Measurements from ENCODE around the gene ZNF175. TPM values are rescaled to one million over a fixed set of nuclear protein-coding genes. Genes with fewer than 3 reads are reported as not detected.

The ZNF175 gene
- total RNA-seq, 1 experiment from 2014 or later: 9.3 TPM

DNA sequence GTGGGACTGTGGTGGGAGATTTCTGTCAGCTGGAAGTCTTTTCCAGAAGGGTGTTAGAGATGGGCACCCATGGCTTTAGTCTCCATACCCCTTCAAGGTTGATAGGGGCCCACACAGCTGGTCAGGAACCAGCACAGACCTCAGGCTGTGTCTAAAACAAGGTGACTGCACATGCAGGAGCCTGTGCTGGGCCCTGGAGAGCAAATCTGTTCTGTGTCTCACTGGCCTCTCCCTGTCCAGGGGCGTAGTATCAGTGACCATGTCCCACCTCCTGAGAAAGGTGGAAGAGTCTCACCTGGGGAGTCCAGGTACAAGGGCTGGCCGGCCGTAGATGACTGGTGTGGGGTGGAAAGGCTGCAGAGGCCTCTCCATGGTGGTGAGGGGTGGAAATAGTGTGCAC lies 19.4 kb downstream of the ZNF175 start:
- no peaks in the 10 kb centered on the region for H3K27me3 ChIP-seq (ENCODE audit: insufficient read depth, low read length)

More for the DNA sequence above, 19.4 kb downstream of the ZNF175 start:
- no peak for TF ChIP-seq TCF7L2 (IDR thresholded peaks at IDR 0.05; ENCODE audit: borderline replicate concordance, extremely low read depth, insufficient read depth, insufficient read length)
- TF ChIP-seq SIN3A (IDR thresholded peaks at IDR 0.05; ENCODE audit: low read depth): no peak
- TF ChIP-seq, protein P1, sequence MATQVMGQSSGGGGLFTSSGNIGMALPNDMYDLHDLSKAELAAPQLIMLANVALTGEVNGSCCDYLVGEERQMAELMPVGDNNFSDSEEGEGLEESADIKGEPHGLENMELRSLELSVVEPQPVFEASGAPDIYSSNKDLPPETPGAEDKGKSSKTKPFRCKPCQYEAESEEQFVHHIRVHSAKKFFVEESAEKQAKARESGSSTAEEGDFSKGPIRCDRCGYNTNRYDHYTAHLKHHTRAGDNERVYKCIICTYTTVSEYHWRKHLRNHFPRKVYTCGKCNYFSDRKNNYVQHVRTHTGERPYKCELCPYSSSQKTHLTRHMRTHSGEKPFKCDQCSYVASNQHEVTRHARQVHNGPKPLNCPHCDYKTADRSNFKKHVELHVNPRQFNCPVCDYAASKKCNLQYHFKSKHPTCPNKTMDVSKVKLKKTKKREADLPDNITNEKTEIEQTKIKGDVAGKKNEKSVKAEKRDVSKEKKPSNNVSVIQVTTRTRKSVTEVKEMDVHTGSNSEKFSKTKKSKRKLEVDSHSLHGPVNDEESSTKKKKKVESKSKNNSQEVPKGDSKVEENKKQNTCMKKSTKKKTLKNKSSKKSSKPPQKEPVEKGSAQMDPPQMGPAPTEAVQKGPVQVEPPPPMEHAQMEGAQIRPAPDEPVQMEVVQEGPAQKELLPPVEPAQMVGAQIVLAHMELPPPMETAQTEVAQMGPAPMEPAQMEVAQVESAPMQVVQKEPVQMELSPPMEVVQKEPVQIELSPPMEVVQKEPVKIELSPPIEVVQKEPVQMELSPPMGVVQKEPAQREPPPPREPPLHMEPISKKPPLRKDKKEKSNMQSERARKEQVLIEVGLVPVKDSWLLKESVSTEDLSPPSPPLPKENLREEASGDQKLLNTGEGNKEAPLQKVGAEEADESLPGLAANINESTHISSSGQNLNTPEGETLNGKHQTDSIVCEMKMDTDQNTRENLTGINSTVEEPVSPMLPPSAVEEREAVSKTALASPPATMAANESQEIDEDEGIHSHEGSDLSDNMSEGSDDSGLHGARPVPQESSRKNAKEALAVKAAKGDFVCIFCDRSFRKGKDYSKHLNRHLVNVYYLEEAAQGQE (IDR thresholded peaks at IDR 0.05; ENCODE audit: low read depth): no peak
- no peak for TF ChIP-seq FOSL1 (IDR thresholded peaks at IDR 0.05; ENCODE audit: low read depth)
- TF ChIP-seq ZNF274 (IDR thresholded peaks at IDR 0.05; ENCODE audit: low read depth, low read length): no peak
- TF ChIP-seq, protein P2, sequence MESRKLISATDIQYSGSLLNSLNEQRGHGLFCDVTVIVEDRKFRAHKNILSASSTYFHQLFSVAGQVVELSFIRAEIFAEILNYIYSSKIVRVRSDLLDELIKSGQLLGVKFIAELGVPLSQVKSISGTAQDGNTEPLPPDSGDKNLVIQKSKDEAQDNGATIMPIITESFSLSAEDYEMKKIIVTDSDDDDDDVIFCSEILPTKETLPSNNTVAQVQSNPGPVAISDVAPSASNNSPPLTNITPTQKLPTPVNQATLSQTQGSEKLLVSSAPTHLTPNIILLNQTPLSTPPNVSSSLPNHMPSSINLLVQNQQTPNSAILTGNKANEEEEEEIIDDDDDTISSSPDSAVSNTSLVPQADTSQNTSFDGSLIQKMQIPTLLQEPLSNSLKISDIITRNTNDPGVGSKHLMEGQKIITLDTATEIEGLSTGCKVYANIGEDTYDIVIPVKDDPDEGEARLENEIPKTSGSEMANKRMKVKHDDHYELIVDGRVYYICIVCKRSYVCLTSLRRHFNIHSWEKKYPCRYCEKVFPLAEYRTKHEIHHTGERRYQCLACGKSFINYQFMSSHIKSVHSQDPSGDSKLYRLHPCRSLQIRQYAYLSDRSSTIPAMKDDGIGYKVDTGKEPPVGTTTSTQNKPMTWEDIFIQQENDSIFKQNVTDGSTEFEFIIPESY (IDR thresholded peaks at IDR 0.05; ENCODE audit: extremely low read depth, insufficient replicate concordance, low read length): no peak
- TF ChIP-seq JUND (IDR thresholded peaks at IDR 0.05): no peak
- no peak for TF ChIP-seq ZFX (IDR thresholded peaks at IDR 0.05)
- no peak for TF ChIP-seq CBX3 (IDR thresholded peaks at IDR 0.05; ENCODE audit: low read depth)
- TF ChIP-seq EZH2 (IDR thresholded peaks at IDR 0.05): no peak
- TF ChIP-seq, protein P3, sequence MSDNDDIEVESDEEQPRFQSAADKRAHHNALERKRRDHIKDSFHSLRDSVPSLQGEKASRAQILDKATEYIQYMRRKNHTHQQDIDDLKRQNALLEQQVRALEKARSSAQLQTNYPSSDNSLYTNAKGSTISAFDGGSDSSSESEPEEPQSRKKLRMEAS (IDR thresholded peaks at IDR 0.05): no peak
- no peak for TF ChIP-seq ELF1 (IDR thresholded peaks at IDR 0.05; ENCODE audit: borderline replicate concordance, low read depth)
- TF ChIP-seq POLR2A (IDR thresholded peaks at IDR 0.05; ENCODE audit: borderline replicate concordance, extremely low read depth, insufficient read depth, insufficient read length): no peak
- TF ChIP-seq EGR1 (IDR thresholded peaks at IDR 0.05; ENCODE audit: low read depth): no peak
- TF ChIP-seq POLR2AphosphoS5 (IDR thresholded peaks at IDR 0.05; ENCODE audit: low read depth, low read length): no peak
- ChIA-PET POLR2A (no interaction called here), RAD21 (ENCODE audit: low non-redundant PET in 1 of 2, low total read pairs in 2 of 2, uncharacterized antibody in 2 of 2, unreplicated experiment in 2 of 2) (no interaction called here), CTCF (no interaction called here)
- H3K79me2 ChIP-seq (ENCODE audit: insufficient read depth, low read length): no peaks in the 10 kb centered on the region
- H3K9me3 ChIP-seq (ENCODE audit: control insufficient read depth in 1 of 2, insufficient read depth in 1 of 2, low read depth in 1 of 2, low read length in 2 of 2): peaks cover 7 to 20% of the 10 kb centered on the region in 2 experiments; a peak in 2 of 4 replicates
- H3K36me3 ChIP-seq (ENCODE audit: control insufficient read depth in 1 of 2, insufficient read depth in 2 of 2, low read length in 2 of 2): peaks cover 4 to 16% of the 10 kb centered on the region in 2 experiments; a peak in 3 of 4 replicates
- DNase-seq (ENCODE audit: low read depth, low spot score): no peak
- intact Hi-C loops (cut with micrococcal nuclease): no loop called here
- H2AFZ ChIP-seq (ENCODE audit: low read depth, low read length, poor library complexity, severe bottlenecking): no peak overlapping the region
- BruUV-seq (replicated peaks): no TSS peak
- no peak for ATAC-seq
- H3K4me3 ChIP-seq (replicated peaks in 1 of 2; ENCODE audit: low read depth in 1 of 2, low read length in 2 of 2): no peak overlapping the region
- no peaks in the 10 kb centered on the region for H4K20me1 ChIP-seq (ENCODE audit: insufficient read depth)
- no peak overlapping the region for H3K4me2 ChIP-seq (ENCODE audit: low read length)
- H3K27ac ChIP-seq (ENCODE audit: low read depth, low read length): no peak overlapping the region
- H3K9me2 ChIP-seq (ENCODE audit: insufficient read depth): no peaks in the 10 kb centered on the region
- H3K9ac ChIP-seq (ENCODE audit: low read length): no peak overlapping the region
- H3K4me1 ChIP-seq (ENCODE audit: control insufficient read depth in 1 of 2, insufficient read depth in 2 of 2, low read length in 2 of 2): peaks cover 4 to 12% of the 10 kb centered on the region in 2 experiments; a peak in 2 of 4 replicates

Data from HCT116 (cell line).